ENCODE measurements around the gene KATNAL2. TPM values are rescaled to one million over a fixed set of nuclear protein-coding genes. Genes with fewer than 3 reads are reported as not detected.

The KATNAL2 gene
- total RNA-seq, 1 donor from 2014 or later = 5.4 TPM

DNA sequence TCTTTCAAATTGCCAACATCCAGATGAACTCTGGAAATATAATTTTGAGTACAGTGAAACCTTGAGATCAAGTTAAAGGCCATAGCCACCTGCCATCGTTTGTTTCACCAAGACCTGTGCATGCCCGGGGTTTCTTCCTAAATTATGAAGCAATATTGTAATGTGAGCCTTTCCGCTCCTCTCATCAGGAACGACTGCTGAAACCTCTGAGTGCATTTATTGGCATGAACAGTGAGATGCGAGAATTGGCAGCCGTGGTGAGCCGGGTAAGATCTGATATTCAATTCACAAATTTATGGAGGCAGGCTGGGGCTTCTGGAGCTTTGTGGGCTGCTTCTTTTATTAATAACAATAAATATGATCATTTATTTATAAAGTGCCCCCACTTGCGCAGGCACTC lies 145.7 kb downstream of the KATNAL2 start:
- no peak for DNase-seq
- H3K36me3 ChIP-seq = peaks cover 3% of the 10 kb centered on the region
- intact Hi-C loops (cut with micrococcal nuclease) = no loop called here
- H3K4me1 ChIP-seq = no peaks in the 10 kb centered on the region
- H3K27me3 ChIP-seq (ENCODE audit: low read depth) = no peaks in the 10 kb centered on the region
- H3K4me3 ChIP-seq = no peak overlapping the region
- peaks cover 10% of the 10 kb centered on the region for H3K9me3 ChIP-seq (replicated peaks)
- TF ChIP-seq, protein P1, sequence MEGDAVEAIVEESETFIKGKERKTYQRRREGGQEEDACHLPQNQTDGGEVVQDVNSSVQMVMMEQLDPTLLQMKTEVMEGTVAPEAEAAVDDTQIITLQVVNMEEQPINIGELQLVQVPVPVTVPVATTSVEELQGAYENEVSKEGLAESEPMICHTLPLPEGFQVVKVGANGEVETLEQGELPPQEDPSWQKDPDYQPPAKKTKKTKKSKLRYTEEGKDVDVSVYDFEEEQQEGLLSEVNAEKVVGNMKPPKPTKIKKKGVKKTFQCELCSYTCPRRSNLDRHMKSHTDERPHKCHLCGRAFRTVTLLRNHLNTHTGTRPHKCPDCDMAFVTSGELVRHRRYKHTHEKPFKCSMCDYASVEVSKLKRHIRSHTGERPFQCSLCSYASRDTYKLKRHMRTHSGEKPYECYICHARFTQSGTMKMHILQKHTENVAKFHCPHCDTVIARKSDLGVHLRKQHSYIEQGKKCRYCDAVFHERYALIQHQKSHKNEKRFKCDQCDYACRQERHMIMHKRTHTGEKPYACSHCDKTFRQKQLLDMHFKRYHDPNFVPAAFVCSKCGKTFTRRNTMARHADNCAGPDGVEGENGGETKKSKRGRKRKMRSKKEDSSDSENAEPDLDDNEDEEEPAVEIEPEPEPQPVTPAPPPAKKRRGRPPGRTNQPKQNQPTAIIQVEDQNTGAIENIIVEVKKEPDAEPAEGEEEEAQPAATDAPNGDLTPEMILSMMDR (IDR thresholded peaks at IDR 0.05; ENCODE audit: borderline replicate concordance) = no peak
- no peak overlapping the region for H3K27ac ChIP-seq (replicated peaks)

DNA sequence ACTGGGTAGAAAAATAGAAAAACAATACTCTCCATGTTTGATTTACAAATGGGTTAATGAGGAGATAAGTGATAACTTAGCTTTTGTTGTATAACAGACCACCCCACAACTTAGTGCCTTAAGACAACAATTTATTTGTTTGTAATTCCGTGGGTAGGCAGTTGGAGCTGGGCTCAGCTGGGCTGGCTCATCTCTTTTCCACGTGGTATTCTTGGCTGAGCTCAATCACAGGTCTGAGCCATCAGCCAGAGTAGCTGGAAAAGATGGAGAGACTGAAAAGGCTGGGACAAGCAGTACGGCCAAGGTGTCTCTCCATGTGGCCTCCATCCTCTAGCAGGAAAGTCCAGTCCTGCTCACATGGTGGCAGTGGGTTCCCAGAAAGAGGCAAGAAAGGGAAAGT lies 150.2 kb downstream of the KATNAL2 start:
- Histone ChIP-seq H3K9me3 (replicated peaks) (peaks cover 10% of the 10 kb centered on the region), H3K4me3 (no peak overlapping the region), H3K36me3 (peaks cover 3% of the 10 kb centered on the region), H3K4me1 (no peaks in the 10 kb centered on the region), H3K27me3 (ENCODE audit: low read depth) (no peaks in the 10 kb centered on the region), H3K27ac (replicated peaks) (no peak overlapping the region)
- no peak for DNase-seq
- TF ChIP-seq, protein P1 (IDR thresholded peaks at IDR 0.05; ENCODE audit: borderline replicate concordance) = no peak
- intact Hi-C loops (cut with micrococcal nuclease) = no loop called here

DNA sequence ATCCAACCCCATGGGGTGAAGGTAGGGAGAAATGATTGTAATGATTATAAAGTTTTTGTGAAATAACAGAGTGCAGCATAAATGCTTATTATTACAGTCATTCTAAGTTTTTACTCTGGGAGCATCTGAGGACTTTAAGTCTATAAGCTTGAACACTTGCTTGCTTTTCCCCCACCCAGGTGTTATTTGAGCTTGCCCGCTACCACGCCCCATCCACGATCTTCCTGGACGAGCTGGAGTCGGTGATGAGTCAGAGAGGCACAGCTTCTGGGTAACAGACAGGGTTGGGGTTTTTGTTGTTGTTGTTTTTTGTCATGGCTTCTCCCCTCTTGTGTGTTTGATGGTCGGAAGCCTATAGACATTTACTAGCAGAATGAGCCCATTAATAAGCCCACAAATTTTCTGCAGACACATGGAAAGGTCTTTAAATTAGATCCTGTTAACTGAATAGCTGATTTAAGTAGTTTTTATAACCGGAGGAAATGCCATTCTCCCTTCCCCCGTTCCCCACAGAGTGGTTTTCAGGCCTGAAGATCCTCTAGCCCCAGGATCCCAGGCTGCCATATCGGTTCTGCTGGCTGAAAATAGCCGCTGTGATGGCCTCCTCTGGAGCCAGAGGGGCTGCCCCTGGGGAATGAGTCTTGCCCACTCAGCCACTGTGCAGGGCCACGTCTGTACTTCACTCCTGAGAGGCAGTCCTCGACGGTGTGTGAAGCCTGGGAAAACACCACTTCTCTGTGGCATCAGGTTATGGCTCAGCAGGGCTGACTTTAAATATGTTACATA lies 157.9 kb downstream of the KATNAL2 start:
- no peaks in the 10 kb centered on the region for H3K4me1 ChIP-seq
- H3K9me3 ChIP-seq (replicated peaks) = no peaks in the 10 kb centered on the region
- TF ChIP-seq, protein P1 (IDR thresholded peaks at IDR 0.05; ENCODE audit: borderline replicate concordance) = no peak
- H3K36me3 ChIP-seq = no peaks in the 10 kb centered on the region
- DNase-seq = no peak
- no peak overlapping the region for H3K4me3 ChIP-seq
- no peaks in the 10 kb centered on the region for H3K27me3 ChIP-seq (ENCODE audit: low read depth)
- intact Hi-C loops (cut with micrococcal nuclease) = no loop called here
- no peak overlapping the region for H3K27ac ChIP-seq (replicated peaks)

DNA sequence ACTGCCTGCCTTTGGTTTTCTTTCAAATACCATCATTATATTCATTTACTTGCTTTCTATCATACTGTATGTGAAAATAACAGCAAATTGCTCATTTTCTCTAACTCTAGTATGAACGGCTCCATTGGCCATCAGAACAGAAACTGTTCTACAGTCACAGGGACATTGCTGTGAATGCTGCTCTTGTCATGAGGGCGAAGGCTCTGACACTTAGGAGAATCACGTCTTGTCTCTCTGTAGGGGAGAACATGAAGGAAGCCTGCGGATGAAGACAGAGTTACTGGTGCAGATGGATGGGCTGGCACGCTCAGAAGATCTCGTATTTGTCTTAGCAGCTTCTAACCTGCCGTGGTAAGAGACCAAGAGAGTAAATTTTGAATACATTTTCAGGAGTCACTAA lies 159.7 kb downstream of the KATNAL2 start:
- Histone ChIP-seq H3K36me3 (no peaks in the 10 kb centered on the region), H3K9me3 (replicated peaks) (no peaks in the 10 kb centered on the region), H3K4me3 (no peak overlapping the region), H3K4me1 (no peaks in the 10 kb centered on the region), H3K27me3 (ENCODE audit: low read depth) (no peaks in the 10 kb centered on the region), H3K27ac (replicated peaks) (no peak overlapping the region)
- TF ChIP-seq, protein P1 (IDR thresholded peaks at IDR 0.05; ENCODE audit: borderline replicate concordance) = no peak
- intact Hi-C loops (cut with micrococcal nuclease) = no loop called here
- no peak for DNase-seq

DNA sequence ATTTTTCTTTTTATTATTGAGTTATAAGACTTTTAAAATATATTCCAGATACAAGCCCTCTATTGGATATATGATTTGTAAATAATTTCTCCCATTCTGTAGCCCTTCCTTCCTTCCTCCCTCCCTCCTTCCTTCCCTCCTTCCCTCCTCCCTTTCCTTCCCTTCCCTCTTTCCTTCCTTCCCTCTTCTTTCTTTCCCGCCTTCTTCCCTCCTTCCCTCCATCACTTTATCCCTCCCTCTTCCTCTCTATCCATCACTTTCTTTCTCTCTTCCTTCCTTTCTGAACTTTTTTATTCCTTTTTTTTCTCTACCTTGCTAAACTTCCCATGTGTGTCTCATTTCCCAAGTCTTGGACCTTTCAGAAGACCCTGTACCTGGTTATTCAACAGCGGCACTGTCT lies 163.5 kb downstream of the KATNAL2 start:
- H3K27me3 ChIP-seq (ENCODE audit: low read depth) = no peaks in the 10 kb centered on the region
- intact Hi-C loops (cut with micrococcal nuclease) = no loop called here
- H3K27ac ChIP-seq (replicated peaks) = no peak overlapping the region
- TF ChIP-seq, protein P1 (IDR thresholded peaks at IDR 0.05; ENCODE audit: borderline replicate concordance) = no peak
- H3K9me3 ChIP-seq (replicated peaks) = no peaks in the 10 kb centered on the region
- no peaks in the 10 kb centered on the region for H3K36me3 ChIP-seq
- no peaks in the 10 kb centered on the region for H3K4me1 ChIP-seq
- no peak overlapping the region for H3K4me3 ChIP-seq
- DNase-seq = no peak

All from left ventricle myocardium inferior (tissue), 1 donor.